Fibroblast of skin of right biceps (primary cell): ENCODE data around the gene SETD5.

Experiments used
- DNase-seq: peaks from one replicate; pipeline ENCODE4 v3.0.0-alpha.2; 2013

Gene SETD5

GRCh38 chr3:9412293-9412692, 14.9 kb downstream of the SETD5 start:
- DNase-seq: no peak

DNA sequence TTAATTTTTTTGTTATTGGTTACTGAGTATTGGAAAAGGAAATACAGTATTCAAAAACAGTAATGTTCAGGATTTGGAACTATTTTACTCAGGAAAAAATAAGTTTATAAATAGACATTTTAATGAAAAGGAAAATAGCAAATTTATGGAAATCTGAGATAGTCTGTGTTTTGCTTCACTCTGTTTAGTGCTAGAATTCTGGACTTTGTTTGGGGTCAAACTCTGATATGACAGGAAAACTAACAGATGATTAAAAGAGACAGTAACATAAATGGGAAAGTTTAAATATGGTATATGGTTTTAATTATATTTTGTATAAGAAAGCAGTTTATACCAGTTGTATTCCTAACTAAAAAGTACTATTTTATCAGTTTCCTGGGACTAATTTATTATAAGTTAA, 17.4 kb downstream of the SETD5 start:
- no peak for DNase-seq

- DNase-seq: no peak
Observed at GRCh38 chr3:9415485-9416138, 18.2 kb downstream of the SETD5 start.

- DNase-seq: peak; percentile 50
Observed at GRCh38 chr3:9416139-9416780, 18.8 kb downstream of the SETD5 start.

- DNase-seq: peak; percentile 36
Observed at GRCh38 chr3:9420850-9421549, 23.6 kb downstream of the SETD5 start.

- peak; percentile 98 for DNase-seq
Observed at GRCh38 chr3:9422712-9423424, 25.5 kb downstream of the SETD5 start.

DNA sequence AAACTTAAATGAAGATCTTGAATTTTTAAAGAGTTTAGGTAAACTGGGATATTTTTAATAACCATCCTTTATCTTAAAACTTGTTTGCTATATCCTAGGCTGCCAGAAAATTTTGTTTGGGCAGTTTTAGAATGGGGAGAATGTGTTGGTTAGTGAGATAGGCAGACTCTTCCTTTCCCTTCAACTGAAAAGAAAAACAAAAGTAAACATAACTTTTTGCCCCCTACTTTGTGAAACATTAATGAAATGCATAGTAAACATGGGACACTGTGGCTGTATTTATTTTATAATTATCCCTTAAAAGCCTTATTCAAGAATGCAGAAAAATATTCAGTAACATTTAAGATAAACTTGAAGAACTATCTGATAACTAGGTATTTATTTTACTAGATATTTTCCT, 31.0 kb downstream of the SETD5 start:
- no peak for DNase-seq

GRCh38 chr3:9430733-9431132, 33.3 kb downstream of the SETD5 start:
- no peak for DNase-seq

DNA sequence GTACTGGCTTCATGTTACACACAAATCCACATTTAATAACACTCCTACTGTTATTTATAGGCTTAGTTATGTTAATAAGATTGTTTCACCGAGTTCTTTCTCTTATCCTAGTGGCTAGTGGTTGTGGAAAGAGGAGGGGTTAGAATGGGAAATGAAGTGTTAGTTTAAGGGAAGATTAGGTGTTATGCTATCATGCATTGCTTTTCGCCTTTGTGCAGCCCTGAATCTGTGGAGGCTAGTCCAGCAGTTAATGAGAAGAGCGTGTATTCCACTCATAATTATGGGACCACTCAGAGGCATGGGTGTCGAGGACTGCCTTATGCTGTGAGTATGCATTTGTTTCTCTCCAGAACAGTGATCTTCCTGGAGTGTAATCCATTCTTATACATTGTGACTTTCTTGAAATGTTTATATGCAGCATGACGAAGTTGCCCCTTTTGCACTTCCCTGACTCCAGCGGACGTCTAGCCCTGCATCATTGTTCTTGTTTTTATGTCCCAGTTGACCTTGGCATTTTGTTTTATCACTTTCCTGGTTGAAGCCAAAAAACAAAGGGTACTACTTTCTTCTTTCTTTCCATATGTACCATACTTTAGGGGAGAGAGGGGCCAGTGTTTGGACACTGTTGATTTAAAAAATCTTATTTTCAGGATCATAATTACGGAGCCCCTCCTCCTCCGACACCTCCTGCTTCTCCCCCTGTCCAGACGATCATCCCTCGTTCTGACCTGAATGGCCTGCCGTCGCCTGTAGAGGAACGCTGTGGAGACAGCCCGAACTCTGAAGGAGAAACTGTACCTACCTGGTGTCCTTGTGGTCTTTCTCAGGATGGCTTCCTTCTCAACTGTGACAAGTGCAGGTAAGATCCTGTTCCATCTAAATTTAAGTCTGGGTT, 36.5 kb downstream of the SETD5 start:
- DNase-seq: no peak

DNA sequence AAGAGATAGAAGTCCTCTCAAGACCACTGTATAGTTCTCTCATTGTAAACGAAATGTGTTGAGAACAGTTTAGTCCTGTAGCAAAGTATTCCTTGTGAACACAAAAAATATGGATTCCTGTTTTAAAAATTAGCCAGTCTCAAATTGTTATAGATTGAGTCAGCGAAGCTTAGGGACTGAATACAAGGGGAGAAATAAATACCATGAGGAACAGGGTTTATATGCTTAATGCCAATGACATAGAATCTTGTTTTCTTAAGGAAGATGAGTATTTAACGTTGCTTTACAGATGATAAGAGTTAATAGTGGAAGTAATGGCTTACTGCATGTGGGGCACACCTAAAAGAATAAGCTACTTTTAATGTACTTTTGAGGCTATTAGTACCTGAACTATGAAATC, 37.9 kb downstream of the SETD5 start:
- DNase-seq: no peak

DNA sequence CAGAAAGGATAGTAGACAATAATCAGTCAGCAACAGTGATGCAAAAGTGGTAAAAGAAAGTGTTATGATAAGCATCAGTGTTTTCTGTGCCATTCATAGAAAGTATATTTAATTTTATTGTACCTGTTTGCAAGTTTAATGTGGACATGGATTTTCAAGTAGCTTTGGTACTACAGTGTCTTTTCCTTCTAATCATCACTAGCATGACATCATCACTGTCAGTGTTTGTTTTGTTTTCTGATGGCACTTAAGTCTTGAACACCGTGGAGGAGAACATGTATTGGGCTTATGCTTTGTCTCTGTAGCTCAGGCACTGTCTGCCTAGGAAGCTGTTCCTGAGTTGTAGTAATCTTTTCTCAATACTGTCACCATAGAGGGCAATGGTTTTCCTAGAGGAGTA, 41.9 kb downstream of the SETD5 start:
- no peak for DNase-seq

- DNase-seq: peak; percentile 16
Observed at GRCh38 chr3:9441501-9442221, 44.2 kb downstream of the SETD5 start.

DNA sequence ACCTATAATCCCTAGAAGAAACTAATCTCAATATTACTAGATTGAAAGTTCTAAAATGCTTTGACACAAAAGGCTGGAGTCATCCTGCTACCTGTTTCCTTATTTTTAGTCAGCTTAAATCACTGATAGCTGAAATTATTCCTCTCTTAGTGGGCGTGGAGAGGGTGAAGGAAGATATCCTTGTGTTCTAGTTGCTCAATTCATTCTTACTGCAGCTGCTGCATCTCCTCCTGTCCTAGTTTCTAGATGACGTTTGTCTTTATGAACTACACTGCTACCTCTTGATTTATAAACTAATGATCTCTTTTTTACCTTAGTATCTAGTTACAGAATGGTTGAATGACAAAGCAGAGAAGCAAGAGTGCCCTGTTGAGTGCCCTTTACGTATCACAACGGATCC, 50.7 kb downstream of the SETD5 start:
- no peak for DNase-seq

GRCh38 chr3:9448643-9449042, 51.2 kb downstream of the SETD5 start:
- DNase-seq: no peak

- no peak for DNase-seq
Observed at GRCh38 chr3:9450126-9450525, 52.7 kb downstream of the SETD5 start.

- no peak for DNase-seq
Observed at GRCh38 chr3:9450991-9451390, 53.6 kb downstream of the SETD5 start.

GRCh38 chr3:9452417-9452816, 55.0 kb downstream of the SETD5 start:
- no peak for DNase-seq

GRCh38 chr3:9455596-9456131, 58.2 kb downstream of the SETD5 start:
- DNase-seq: no peak

GRCh38 chr3:9467451-9467850, 70.0 kb downstream of the SETD5 start:
- DNase-seq: no peak

DNA sequence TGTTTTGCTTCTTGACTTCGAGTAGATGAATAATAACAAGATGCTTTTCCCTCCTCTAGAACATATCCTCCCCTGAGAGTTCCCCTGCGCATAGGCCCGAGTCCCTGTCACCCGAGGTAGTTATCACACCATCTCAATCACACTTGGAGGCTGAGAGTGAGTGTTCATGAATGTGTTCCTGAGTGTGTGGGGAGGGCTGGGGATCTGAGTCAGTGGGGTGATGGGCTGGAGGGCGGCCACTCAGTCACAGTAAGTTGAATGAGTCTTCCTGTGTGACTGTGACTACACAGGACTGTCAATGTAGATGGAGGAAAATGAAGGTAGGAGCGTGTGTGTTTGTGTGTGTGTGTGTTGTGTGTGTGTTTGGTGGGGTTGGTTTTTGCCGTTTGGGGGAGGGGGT, 71.0 kb downstream of the SETD5 start:
- DNase-seq: peak; percentile 18

DNA sequence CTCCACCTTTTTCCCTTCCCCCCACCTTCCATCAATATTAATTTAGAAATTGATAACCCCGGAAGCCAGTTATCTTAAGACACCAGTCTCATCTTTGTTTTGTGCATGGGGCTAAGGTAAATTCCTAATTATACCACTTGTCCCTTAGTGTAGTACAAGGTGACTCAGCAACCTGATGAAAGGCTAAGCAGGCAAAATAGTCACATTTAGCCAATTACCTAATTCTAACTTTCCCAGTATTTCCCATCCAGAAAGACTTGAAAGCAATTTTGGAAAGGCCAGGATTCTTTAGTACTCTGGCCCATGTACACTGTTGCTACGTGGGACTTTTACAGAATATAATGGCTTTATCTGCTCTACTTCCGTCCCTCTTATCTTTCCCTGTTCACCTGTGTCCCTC, 72.6 kb downstream of the SETD5 start:
- DNase-seq: no peak
